HG02884 (cell line): ENCODE measurements around the gene PIK3C3.
"Not testable (repeated sequence)": the region's sequence is repeated elsewhere in the genome, so short reads cannot be mapped to it uniquely, and the experiment has no call there.

Experiments
- ATAC-seq: cut with Tn5 transposase; IDR thresholded peaks from one replicate; pipeline ENCODE4 v1.9.1; 2021; ENCODE audit warnings: mild to moderate bottlenecking, moderate library complexity; ENCODE audit not compliant: unreplicated experiment

The PIK3C3 gene

DNA sequence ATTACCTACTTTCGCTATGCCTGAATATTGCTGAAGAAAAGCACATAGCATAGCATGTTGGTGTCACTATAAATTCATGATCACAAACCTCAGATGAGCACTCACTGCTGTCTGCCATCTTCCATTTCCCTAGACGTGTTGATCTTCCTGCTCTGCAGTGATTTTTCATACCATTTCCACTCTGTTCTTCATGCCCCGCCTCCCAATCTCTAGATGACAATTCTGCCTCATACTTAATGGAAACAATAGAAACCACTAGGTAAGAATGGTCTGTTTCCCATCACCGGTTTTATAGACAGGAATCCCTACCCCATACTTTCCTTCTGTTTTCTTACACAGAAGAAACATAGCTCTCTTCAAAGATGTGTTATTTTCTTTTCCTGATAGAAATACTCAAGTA lies 63.8 kb downstream of the PIK3C3 start:
- no peak for ATAC-seq

DNA sequence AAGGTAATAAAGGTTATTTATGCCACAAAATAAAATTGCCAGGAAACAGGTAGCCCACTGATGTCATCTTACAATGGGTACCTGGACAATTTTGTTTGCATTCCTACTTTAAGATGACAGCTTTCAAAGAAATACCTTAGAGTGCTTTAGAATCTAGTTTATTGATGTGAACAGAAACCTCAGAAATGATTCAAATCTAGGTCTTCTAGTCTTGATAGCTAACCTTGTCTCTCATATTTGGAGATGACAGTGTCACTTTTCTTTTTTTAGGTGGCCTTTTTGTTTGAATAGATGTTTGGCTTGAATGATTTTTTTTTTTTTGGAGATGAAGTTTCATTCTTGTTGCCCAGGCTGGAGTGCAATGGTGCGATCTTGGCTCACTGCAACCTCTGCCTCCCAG lies 69.1 kb downstream of the PIK3C3 start:
- ATAC-seq: peak; percentile 35

DNA sequence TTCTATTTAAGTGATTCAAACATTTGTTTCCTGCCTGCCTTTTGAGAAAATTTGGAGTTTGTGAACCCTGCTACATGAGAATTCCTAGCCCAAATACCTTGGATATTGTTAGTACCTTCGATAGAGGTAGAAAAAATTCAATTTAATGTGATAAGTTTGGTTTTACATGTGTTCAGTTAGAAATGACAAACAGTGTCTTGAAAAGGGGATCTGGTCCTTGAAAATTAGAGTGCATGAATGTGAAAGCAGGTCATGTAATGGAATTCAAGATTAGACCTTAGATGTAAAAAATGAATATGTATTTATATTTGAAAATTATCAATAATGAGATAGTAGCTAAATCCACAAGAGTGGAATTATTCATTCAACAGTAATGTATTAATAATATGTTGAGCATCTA lies 70.5 kb downstream of the PIK3C3 start:
- ATAC-seq: peak; percentile 7

GRCh38 chr18:42025974-42026625 lies 71.1 kb downstream of the PIK3C3 start:
- peak; percentile 90 for ATAC-seq

DNA sequence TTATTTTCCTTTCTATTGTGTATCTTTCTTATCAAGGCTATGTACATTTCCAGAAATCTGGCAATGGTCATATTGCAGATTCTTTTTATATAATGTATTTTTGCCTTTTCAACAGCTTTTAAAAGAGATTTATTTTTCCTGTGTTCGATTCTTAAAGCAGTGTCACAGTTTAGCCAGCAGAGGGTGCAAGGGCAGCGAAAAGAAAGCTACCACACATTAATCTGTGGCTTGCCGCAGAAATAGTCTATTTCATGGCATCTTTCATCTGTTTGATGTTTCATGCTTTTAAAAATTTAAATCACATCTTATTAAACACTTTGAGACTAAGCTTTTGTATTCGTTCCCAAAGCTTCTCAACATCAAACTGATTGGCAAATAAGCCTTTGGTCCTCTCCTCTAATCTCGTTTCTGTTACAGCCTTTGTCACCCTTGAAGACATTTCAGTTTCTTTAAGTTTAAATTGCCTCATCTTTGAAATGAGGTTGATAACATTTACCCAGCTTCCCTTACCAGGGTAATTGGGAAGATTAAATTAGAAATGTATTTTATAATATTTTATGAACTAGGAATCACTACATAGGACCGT lies 73.3 kb downstream of the PIK3C3 start:
- ATAC-seq: no peak

GRCh38 chr18:42029092-42029491 lies 74.1 kb downstream of the PIK3C3 start:
- no peak for ATAC-seq

GRCh38 chr18:42030586-42031182 lies 75.7 kb downstream of the PIK3C3 start:
- ATAC-seq: no peak

- no peak for ATAC-seq
Measured at GRCh38 chr18:42032447-42032846, 77.4 kb downstream of the PIK3C3 start.

DNA sequence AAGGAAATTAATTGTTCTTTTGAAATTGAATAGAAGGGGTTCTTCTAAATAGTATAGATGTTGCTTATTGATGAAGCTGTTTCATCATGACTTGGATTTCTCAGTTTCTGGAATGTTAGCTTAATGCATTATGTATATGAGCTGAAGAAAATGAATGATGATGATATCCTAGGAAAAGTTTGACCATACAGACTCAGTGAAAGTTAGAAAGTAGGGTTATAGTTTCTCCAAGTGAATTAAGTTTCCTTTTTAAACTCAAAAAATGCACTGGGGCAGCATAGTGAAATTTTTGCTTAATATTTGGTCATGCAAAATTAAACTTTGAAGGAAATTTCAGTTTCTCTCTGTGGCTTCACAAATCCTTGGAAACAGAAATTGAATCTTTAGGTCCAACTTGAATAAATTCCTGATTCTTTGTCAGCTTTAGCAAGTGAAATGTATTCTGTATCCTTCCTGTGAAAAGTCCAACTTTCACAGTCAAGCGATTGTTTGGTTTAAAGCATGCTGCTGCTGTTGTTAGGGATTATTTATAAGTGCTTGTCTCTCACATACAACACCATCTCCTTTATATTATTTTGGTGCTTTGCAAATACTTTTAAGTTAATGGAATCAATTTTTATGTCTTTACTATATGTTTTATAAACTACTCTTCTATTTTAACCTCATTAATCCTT lies 78.2 kb downstream of the PIK3C3 start:
- ATAC-seq: no peak

GRCh38 chr18:42038936-42039335 lies 83.9 kb downstream of the PIK3C3 start:
- no peak for ATAC-seq

DNA sequence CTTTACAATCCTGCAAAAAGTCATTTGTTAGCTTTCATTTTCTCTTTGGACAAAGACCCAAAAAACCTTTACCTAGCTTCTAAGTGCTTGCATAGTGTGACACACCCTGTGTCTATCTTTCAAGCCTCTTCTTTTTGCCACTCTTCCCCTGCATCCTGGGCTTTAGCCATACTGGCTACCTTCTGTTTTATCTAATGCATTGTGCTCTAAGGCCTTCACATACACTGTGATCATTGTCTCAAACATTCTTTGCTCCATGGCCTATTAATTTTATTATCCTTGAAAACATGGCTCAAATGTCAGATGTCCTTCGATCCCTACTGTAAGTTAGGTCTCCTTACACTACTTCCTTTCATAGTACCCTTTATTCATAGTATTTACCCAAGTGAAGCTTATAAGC lies 84.4 kb downstream of the PIK3C3 start:
- no peak for ATAC-seq

- no peak for ATAC-seq
Measured at GRCh38 chr18:42041793-42042192, 86.8 kb downstream of the PIK3C3 start.

DNA sequence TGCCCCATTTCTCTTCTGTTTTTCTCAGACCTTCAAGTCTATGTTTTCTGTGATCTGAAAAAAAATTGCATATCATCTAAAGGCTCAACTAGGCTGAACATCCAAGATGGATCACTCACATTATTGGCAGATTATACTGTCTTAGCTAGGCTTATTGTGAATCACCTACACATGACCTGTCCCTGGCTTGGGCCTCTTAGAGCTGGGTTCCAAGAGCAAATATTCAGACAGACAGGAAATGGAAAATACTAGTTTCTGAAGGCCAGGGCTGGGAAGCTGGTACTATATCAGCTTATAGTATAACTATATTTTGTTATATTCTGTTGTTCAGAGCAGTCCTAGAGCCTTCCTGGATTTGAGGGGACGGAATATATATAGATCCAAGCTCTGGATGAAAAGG lies 90.3 kb downstream of the PIK3C3 start:
- no peak for ATAC-seq

DNA sequence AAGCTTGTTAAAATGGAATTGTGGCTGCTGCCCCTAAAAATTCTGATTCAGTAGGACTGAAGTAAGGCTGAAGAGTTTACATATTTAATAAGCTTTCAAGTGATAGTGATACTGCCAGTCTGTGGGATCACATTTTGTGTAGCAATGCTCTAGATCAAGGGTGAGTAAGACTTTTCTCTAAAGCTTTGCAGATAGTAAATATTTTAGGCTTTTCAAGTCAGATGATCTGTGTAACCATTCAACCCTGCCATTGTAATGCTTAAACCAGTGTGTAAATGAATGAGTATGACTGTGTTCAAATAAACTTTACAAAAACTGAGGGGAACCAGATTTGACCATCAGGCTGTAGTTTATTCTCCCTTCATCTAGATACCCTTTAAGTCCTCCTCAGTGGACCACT lies 92.7 kb downstream of the PIK3C3 start:
- ATAC-seq: no peak

DNA sequence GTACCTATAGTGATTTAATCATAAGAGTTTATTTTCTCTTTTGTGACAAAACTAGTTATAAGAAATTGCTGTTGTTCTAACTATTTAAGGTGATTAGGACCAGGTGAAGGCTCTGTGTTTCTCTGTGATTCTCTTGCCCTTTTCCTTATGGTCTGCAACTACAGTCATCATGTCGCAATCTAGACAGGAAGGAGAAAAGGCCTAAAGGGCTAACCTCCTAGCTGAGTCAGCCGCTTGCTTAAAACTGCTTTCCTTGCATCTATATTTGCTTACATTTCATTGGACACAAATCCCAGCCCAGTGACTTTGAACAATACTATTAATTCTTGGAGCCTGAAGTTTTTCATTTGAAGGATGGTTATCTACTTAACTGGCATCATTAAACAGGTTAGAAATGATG lies 93.1 kb downstream of the PIK3C3 start:
- no peak for ATAC-seq

GRCh38 chr18:42049536-42049935 lies 94.5 kb downstream of the PIK3C3 start:
- ATAC-seq: not testable (repeated sequence)

- no peak for ATAC-seq
Measured at GRCh38 chr18:42051411-42051810, 96.4 kb downstream of the PIK3C3 start.

DNA sequence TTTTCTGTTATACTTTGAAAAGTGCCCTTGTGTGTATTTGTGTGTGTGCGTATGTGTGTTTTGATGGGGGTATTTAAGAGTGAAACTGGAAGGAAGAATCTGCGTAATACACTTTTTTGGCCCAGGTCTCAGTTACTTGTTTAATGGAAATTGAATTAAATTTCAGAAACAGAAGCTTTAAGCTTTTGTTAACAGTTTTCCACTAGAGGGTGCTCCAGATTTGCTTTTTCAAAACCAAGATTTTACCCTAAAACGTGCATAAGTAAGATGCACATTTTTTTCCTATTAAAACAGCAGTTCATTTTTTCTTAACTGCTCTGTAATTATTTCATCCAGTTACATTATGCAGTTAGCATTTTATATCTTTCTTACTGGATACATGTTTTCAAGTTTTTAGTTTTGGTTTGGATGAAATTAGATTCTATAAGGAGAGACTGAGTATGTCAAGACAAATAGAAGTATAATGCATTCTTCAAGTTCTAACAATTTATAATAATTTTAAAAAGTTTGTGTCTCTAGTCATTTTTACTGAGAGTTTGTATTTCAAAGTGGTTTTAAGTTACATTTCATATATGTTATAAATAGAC lies 97.2 kb downstream of the PIK3C3 start:
- ATAC-seq: no peak

- peak; percentile 86 for ATAC-seq
Measured at GRCh38 chr18:42053188-42053781, 98.3 kb downstream of the PIK3C3 start.

DNA sequence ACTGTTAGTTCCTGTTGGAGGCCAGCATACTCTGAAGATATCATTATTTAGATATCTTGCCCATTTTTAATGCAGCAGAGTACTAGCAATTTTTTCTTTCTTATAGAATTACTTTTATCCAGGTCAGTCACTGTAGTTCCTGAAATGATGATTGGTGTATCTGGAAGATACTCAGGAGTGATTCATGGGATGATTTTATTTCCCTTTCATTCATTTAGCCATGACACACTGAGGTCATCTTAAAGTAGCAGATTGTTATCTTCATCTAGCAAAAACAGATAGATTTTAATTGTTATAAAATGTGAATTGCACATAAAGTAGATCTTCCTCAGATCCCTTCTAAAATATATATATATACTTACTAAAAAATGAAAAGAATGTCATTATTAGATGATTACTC lies 109.1 kb downstream of the PIK3C3 start:
- no peak for ATAC-seq

DNA sequence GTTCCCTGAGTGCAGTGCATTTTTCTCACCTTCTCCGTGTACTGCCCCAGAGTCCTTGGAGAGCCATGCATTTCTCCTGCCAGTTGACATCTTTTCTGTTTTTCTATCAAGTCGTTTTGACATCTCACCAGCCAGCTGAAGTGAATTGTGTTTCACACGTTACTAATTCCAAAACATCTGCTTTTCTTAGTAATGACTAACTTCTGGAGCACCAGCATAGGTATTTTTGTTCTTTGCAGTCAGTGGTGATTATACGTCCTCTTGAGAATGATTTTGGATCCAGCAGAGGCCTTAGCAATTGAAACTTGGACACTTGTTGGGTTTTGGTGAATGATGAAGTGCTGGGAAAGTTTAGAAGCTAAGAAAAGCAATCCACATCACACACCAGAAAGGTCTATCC lies 112.5 kb downstream of the PIK3C3 start:
- ATAC-seq: no peak
